Measurements from ENCODE around the gene TDP1.
A peak's percentile ranks its signal among the peaks of the same experiment; 100 is the strongest.

The TDP1 gene

DNA sequence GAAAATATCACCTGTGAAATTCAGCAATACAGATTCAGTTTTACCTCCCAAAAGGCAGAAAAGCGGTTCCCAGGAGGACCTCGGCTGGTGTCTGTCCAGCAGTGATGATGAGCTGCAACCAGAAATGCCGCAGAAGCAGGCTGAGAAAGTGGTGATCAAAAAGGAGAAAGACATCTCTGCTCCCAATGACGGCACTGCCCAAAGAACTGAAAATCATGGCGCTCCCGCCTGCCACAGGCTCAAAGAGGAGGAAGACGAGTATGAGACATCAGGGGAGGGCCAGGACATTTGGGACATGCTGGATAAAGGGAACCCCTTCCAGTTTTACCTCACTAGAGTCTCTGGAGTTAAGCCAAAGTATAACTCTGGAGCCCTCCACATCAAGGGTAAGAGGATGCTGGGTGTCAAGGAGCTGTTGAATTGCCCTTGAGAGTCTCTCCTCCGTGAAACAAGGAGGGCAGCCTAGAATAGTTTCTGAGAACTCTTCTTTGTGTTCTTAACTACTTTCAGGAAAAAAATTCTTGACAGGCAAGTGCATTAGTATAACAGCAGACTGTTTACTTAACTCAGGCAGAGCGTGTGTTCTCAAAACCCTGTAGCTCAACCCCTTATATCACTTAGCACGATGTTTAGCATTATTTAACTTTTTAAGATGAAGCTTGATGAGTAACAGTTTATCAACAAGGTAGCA is 7.7 kb downstream of the TDP1 start:
- no peak for TF ChIP-seq CTCF (conservative IDR thresholded peaks at IDR 0.05; ENCODE audit: low read depth, low read length)
- no peak overlapping the region for H3K4me3 ChIP-seq (ENCODE audit: low read length)
- DNase-seq (ENCODE audit: low read depth) = no peak

- TF ChIP-seq CTCF (conservative IDR thresholded peaks at IDR 0.05; ENCODE audit: low read depth, low read length) = no peak
- DNase-seq (ENCODE audit: low read depth) = no peak
- H3K4me3 ChIP-seq (ENCODE audit: low read length) = no peak overlapping the region
Observed at GRCh38 chr14:89965839-89966238, 10.1 kb downstream of the TDP1 start.

GRCh38 chr14:89973234-89973823 is 17.6 kb downstream of the TDP1 start:
- H3K4me3 ChIP-seq (ENCODE audit: low read length) = no peak overlapping the region
- TF ChIP-seq CTCF (conservative IDR thresholded peaks at IDR 0.05; ENCODE audit: low read depth, low read length) = peak; percentile 95
- DNase-seq (ENCODE audit: low read depth) = no peak

- no peak for TF ChIP-seq CTCF (conservative IDR thresholded peaks at IDR 0.05; ENCODE audit: low read depth, low read length)
- DNase-seq (ENCODE audit: low read depth) = no peak
- H3K4me3 ChIP-seq (ENCODE audit: low read length) = no peak overlapping the region
Observed at GRCh38 chr14:89977668-89978067, 21.9 kb downstream of the TDP1 start.

GRCh38 chr14:89978656-89979055 is 22.9 kb downstream of the TDP1 start:
- H3K4me3 ChIP-seq (ENCODE audit: low read length) = no peak overlapping the region
- no peak for DNase-seq (ENCODE audit: low read depth)
- TF ChIP-seq CTCF (conservative IDR thresholded peaks at IDR 0.05; ENCODE audit: low read depth, low read length) = no peak

- TF ChIP-seq CTCF (conservative IDR thresholded peaks at IDR 0.05; ENCODE audit: low read depth, low read length) = no peak
- no peak for DNase-seq (ENCODE audit: low read depth)
- no peak overlapping the region for H3K4me3 ChIP-seq (ENCODE audit: low read length)
Observed at GRCh38 chr14:89983375-89983774, 27.6 kb downstream of the TDP1 start.
